ENCODE results near the gene PAH.
A peak's percentile ranks its signal among the peaks of the same experiment; 100 is the strongest.

DNA sequence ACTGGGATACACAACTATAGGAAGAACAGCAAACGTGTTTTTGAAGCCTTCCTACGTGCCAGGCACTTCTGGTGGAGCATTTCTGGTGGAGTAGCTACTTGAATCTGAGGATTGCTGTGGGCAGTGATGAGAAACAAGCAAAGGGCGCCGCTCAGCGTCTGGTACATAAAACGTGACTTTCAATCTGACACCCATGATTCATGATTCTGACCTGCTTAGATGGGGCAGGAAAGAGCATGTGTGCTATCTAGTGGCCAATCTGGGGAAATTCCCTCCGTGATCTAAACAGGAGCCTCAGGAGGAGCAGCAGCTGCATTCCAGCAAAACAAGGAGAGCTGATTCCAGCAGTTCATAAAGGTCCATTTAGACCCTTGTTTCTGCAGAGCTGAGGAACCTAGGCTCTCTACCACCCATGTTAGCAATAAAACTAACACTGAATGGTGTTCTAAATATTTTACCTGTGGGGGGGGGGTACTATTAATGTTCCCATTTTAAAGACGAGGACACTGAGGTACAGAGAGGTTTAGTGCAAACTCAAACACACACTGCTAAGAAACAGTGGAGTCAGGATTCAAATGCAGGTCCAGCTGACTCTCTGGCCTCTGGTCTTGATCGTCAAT, 37.8 kb downstream of the PAH start:
- TF ChIP-seq BCL11A (tag by site-specific recombination; IDR thresholded peaks at IDR 0.05; ENCODE audit: low read depth): no peak
- TF ChIP-seq, protein P1, sequence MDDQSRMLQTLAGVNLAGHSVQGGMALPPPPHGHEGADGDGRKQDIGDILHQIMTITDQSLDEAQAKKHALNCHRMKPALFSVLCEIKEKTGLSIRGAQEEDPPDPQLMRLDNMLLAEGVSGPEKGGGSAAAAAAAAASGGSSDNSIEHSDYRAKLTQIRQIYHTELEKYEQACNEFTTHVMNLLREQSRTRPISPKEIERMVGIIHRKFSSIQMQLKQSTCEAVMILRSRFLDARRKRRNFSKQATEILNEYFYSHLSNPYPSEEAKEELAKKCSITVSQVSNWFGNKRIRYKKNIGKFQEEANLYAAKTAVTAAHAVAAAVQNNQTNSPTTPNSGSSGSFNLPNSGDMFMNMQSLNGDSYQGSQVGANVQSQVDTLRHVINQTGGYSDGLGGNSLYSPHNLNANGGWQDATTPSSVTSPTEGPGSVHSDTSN (CRISPR knock-in tag; IDR thresholded peaks at IDR 0.05): 0 out of 2 replicates have a peak, but pooled peaks have one; percentile 44
- no peak for TF ChIP-seq KLF16 (tag by site-specific recombination; IDR thresholded peaks at IDR 0.05)
- TF ChIP-seq YY1 (tag by site-specific recombination; IDR thresholded peaks at IDR 0.05): no peak
- no peak for TF ChIP-seq ZNF660 (tag by site-specific recombination; IDR thresholded peaks at IDR 0.05)
